Suppressor macrophage treated with lipopolysaccharide for 4 hours (primary cell): ENCODE data around the gene SPAG9.
A peak's percentile ranks its signal among the peaks of the same experiment; 100 is the strongest.

ENCODE experiments used
- DNase-seq: peaks from one replicate; pipeline ENCODE4 v3.0.0-alpha.2; 2020

Gene SPAG9

GRCh38 chr17:50916026-50916707 is 204.5 kb downstream of the SPAG9 start:
- peak; percentile 59 for DNase-seq

GRCh38 chr17:50914505-50915063 is 206.1 kb downstream of the SPAG9 start:
- no peak for DNase-seq

GRCh38 chr17:50913120-50913519 is 207.5 kb downstream of the SPAG9 start:
- no peak for DNase-seq
